Right hindlimb (tissue), 1 donor: Measurements from ENCODE around the gene NLRX1.
"Not testable (repeated sequence)": the region's sequence is repeated elsewhere in the genome, so short reads cannot be mapped to it uniquely, and the experiment has no call there.

Source experiments
- DNase-seq: peaks from one replicate; pipeline ENCODE4 v3.0.0-alpha.2; 2018

NLRX1 gene

DNA sequence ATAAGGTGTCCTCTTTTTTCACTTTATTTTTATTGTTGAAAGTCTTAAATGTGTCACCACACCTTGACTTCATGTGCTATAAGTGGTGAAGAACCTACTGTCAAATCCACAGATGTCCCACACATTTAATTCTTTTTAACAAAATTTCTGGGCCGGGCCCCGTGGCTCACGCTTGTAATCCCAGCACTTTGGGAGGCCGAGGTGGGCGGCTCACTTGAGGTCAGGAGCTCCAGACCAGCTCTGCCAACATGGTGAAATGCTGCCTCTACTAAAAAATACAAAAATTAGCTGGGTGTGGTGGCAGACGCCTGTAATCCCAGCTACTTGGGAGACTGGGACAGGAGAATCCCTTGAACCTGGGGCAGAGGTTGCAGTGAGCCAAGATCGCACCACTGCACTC is 40.7 kb downstream of the NLRX1 start:
- no peak for DNase-seq

DNA sequence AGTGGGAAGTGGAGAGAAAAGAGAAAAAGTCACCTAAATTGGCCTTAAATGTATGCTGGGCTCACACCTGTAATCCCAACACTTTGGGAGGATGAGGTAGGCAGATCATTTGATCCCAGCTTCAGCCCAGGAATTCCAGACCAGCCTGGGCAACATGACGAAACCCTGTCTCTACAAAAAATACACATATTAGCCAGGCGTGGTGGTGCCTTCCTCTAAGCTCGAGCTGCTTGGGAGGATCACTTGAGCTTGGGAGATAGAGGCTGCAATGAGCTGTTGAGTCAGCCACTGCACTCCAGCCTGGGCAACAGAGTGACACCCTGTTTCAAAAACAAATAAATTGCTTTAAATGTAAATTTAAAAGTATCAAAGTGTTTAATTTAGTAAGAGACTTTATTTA is 41.5 kb downstream of the NLRX1 start:
- no peak for DNase-seq

DNA sequence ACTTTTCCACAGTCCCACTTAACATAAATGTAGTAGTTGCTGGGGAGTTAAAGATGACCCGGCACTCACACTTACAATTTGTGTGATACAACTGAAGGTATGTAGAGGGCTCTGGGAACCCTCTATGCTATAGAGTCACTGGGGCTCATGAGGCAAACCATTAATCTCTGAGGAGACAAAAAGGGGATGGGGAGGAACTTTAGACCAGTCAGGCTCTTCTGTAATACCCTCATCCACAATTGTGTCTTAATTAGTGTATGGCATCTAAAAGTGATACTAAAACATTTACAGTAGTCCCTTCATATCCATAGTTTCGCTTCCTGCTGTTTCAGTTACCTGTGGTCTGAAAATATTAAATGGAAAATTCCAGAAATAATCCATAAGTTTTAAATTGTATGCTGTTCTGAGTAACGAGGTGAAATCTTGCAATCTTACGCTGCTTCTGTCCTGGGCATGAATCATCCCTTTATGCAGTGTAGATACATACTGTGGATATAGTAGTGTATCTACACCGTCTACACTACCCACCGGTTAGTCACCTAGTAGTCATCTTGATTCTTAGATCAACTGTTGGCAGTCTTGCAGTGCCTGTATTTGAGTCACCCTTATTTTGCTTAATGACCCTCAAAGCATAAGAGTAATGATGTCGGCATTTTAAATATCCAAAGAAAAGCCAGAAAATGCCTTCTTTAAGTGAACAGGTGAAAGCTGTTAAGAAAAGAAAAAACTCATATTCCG is 49.8 kb downstream of the NLRX1 start:
- DNase-seq: no peak

DNA sequence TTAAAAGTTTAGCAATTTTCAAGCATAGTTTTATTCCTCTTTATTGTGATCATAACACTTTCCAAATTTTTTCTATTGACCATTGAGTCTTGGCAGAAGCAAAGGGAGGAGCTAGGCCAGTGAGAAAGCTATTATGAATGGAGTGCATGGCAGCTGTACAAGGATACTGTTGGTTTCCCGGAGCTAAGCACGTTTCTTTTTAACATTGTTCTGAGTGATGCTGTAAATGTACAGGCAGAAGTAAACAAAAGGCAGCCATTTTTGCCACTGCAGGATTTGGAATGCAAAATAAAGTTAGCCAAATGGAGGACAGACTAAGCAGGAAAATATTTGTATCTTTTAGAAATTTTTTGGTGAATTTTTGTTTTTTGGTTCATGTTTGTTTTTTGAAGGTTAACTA is 53.8 kb downstream of the NLRX1 start:
- DNase-seq: peak; percentile 41

DNA sequence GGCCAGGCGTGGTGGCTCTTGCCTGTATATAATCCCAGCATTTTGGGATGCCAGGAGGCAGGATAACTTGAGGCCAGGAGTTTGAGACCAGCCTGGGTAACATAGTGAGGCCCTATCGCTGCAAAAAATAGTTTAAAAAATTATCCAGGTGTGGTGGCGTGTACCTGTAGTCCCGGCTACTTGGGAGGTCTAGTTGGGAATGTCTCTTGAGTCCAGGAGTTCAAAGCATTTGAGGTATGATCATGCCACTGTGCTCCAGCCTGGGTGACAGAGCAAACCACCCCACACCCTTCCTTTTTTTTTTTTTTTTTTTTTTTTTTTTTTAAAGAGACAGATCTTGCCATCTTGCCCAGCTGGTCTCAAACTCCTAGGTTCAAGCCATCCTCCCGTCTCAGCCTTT is 54.4 kb downstream of the NLRX1 start:
- no peak for DNase-seq

DNA sequence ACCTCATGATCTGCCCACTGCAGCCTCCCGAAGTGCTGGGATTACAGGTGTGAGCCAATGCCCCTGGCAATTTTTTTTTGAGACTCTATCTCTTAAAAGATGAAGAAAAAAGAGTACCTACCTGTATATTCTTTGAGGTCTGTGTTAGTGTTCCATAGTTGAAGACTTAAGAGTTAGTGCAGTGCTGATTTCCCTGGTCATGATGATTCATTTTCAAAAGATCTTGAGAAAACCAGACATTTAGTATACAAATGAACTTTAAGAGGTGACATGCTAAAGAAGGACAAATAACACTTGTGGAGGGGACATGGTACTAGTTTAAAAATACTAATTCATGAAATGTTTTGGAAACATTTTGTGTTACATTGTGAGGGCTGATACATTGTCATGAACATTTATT is 55.3 kb downstream of the NLRX1 start:
- no peak for DNase-seq

DNA sequence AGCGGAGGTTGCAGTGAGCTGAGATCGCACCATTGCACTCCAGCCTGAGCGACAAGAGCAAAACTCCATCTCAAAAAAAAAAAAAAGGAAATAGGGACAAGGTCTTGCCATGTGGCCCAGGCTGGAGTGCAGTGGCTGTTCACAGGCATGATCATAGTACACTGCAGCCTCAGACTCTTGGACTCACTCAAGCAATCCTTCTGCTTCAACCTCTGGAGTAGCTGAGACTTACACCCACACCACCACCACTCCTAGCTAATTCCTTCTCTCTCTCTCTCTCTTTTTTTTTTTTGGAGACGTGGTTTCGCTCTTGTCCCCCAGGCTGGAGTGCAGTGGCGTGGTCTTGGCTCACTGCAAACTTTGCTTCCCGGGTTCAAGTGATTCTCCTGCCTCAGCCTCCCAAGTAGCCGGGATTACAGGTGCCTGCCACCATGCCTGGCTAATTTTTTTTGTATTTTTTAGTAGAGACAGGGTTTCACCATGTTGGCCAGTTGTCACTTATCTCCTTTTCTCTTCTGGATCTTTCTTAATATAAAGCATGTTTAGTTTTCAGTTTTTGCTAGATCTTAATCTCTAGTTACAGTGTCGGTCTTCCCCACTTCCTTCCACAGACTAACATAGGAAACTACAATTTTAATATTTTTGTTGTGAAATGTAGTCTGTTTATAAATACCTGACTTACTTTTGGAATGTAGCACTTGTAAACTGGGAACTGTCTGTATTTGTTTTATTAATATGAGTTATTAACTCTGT is 60.2 kb downstream of the NLRX1 start:
- DNase-seq: not testable (repeated sequence)

DNA sequence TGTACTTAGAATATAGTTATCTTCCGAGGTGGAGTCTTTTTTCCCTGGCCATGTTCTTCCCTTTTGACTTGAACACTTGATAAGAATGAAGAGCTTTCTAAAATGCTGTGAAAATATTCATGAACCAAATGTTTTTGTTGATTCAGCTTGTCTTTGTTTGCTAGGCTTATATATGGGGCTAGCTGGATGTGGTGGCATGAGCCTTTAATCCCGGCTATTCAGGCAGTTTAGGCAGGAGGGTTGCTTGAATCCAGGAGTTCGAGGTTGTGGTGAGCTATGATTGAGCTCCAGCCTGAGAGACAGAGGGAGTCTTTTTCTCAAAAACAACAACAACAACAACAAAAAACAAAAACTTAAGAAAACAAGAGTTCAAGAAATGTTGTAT is 60.8 kb downstream of the NLRX1 start:
- DNase-seq: no peak

DNA sequence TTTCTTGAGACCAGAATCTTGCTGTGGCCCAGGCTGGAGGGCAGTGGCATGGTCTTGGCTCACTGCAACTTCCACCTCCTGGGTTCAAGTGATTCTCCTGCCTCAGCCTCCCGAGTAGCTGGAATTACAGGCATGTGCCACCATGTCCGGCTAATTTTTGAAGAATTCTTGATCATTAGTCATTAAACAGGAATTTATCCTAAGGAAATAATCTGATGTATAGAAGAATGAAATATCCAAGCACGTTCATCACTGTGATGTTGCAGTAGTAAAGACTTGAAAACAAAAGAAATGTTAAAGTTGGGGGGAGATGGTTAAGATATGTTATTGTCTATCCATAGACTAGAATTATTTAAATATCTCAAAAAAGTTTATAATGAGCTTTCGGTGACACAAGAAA is 61.2 kb downstream of the NLRX1 start:
- no peak for DNase-seq
